ENCODE measurements around the gene OPN1LW.

GRCh38 chrX:154121207-154121606 is 22.8 kb upstream of the OPN1LW start:
- no peak for TF ChIP-seq CTCF (conservative IDR thresholded peaks at IDR 0.05; ENCODE audit: low read depth, low read length)
- no peak for TF ChIP-seq EZH2 (IDR thresholded peaks at IDR 0.05; ENCODE audit: borderline replicate concordance, low read depth, low read length, poor library complexity, severe bottlenecking)
